HEK293 (cell line): Measurements from ENCODE around the gene ZNF423.

ENCODE experiments used
- ATF2 ChIP-seq: fragments of 450-650 bp; formaldehyde crosslinking; IDR thresholded peaks from 2 replicates; pipeline ENCODE4 v1.5.1; 2016; ENCODE audit warnings: missing biosample characterization, missing genetic modification characterization, low read depth
- BCL11A ChIP-seq: fragments of 450-650 bp; formaldehyde crosslinking; IDR thresholded peaks from 2 replicates; pipeline ENCODE4 v1.5.1; 2016; ENCODE audit warnings: low read depth, missing biosample characterization, missing genetic modification characterization
- CTCF ChIP-seq: fragments of 450-650 bp; formaldehyde crosslinking; IDR thresholded peaks from 2 replicates; pipeline ENCODE4 v1.5.1; 2016; ENCODE audit warnings: missing biosample characterization, missing genetic modification characterization
- MYNN ChIP-seq: fragments of 450-650 bp; formaldehyde crosslinking; IDR thresholded peaks from 2 replicates; pipeline ENCODE4 v1.5.1; 2016; ENCODE audit warnings: missing biosample characterization, missing genetic modification characterization, borderline replicate concordance
- ZBTB6 ChIP-seq: fragments of 450-650 bp; formaldehyde crosslinking; IDR thresholded peaks from 2 replicates; pipeline ENCODE4 v1.5.1; 2017; ENCODE audit warnings: missing biosample characterization, missing genetic modification characterization
- ZNF341 ChIP-seq: fragments of 450-650 bp; formaldehyde crosslinking; IDR thresholded peaks from 2 replicates; pipeline ENCODE4; 2016; ENCODE audit warnings: low read depth, missing biosample characterization, missing genetic modification characterization
- ZNF391 ChIP-seq: fragments of 450-650 bp; formaldehyde crosslinking; IDR thresholded peaks from 2 replicates; pipeline ENCODE4 v1.5.1; 2016; ENCODE audit warnings: low read depth, missing biosample characterization, missing genetic modification characterization, borderline replicate concordance
- ZNF704 ChIP-seq: fragments of 450-650 bp; formaldehyde crosslinking; IDR thresholded peaks from 2 replicates; pipeline ENCODE4 v1.5.1; 2016; ENCODE audit warnings: missing biosample characterization, missing genetic modification characterization

GRCh38 chr16:49665482-49666230 is 190.3 kb downstream of the ZNF423 start:
- no peak for TF ChIP-seq BCL11A (tag by site-specific recombination)
- TF ChIP-seq CTCF (tag by site-specific recombination) = no peak
- TF ChIP-seq ATF2 (tag by site-specific recombination) = no peak
- no peak for TF ChIP-seq ZBTB6 (tag by site-specific recombination)
- TF ChIP-seq ZNF704 (tag by site-specific recombination) = no peak
- no peak for TF ChIP-seq MYNN (tag by site-specific recombination)
- TF ChIP-seq ZNF391 = no peak
- TF ChIP-seq ZNF341 (tag by site-specific recombination) = no peak
